Hematopoietic multipotent progenitor cell treated with erythropoietin and hydrocortisone succinate and interleukin-3 and kit ligand, for 8 days (in vitro differentiated cells): ENCODE data around the gene MYH7B.
A peak's percentile ranks its signal among the peaks of the same experiment; 100 is the strongest.

Source experiments
- DNase-seq: peaks from one replicate; pipeline ENCODE4 v3.0.0-alpha.2; 2015

MYH7B gene

GRCh38 chr20:34945315-34946077, 10.2 kb upstream of the MYH7B start:
- DNase-seq, result no peak

- DNase-seq, result no peak
Measured at GRCh38 chr20:34946661-34947060, 9.0 kb upstream of the MYH7B start.

GRCh38 chr20:34947336-34947735, 8.3 kb upstream of the MYH7B start:
- no peak for DNase-seq

- no peak for DNase-seq
Measured at GRCh38 chr20:34948030-34948429, 7.6 kb upstream of the MYH7B start.

GRCh38 chr20:34949120-34949519, 6.5 kb upstream of the MYH7B start:
- DNase-seq, result no peak

- DNase-seq, result no peak
Measured at GRCh38 chr20:34951252-34951651, 4.4 kb upstream of the MYH7B start.

GRCh38 chr20:34951652-34952051, 4.0 kb upstream of the MYH7B start:
- no peak for DNase-seq

- no peak for DNase-seq
Measured at GRCh38 chr20:34952671-34953070, 3.0 kb upstream of the MYH7B start.

GRCh38 chr20:34953960-34954359, 1.7 kb upstream of the MYH7B start:
- DNase-seq, result no peak

- peak; percentile 73 for DNase-seq
Measured at GRCh38 chr20:34954904-34955230, 801 bp upstream of the MYH7B start.

- no peak for DNase-seq
Measured at GRCh38 chr20:34956041-34956458, 382 bp downstream of the MYH7B start.

- no peak for DNase-seq
Measured at GRCh38 chr20:34956751-34957472, 1.2 kb downstream of the MYH7B start.

GRCh38 chr20:34964486-34964885, 8.8 kb downstream of the MYH7B start:
- DNase-seq, result no peak

- DNase-seq, result no peak
Measured at GRCh38 chr20:34965051-34965450, 9.4 kb downstream of the MYH7B start.

GRCh38 chr20:34967421-34967820, 11.8 kb downstream of the MYH7B start:
- no peak for DNase-seq

GRCh38 chr20:34968042-34968775, 12.5 kb downstream of the MYH7B start:
- no peak for DNase-seq

GRCh38 chr20:34970193-34970840, 14.6 kb downstream of the MYH7B start:
- DNase-seq, result no peak

- DNase-seq, result no peak
Measured at GRCh38 chr20:34970846-34971560, 15.3 kb downstream of the MYH7B start.

GRCh38 chr20:34971561-34972235, 16.0 kb downstream of the MYH7B start:
- no peak for DNase-seq

- DNase-seq, result no peak
Measured at GRCh38 chr20:34974246-34974645, 18.6 kb downstream of the MYH7B start.

- DNase-seq, result no peak
Measured at GRCh38 chr20:34976286-34976685, 20.6 kb downstream of the MYH7B start.
